GM12891 (cell line): ENCODE data around the gene AP3S2.

ENCODE experiments used
- DNase-seq: peaks from one replicate; pipeline ENCODE4 v3.0.0; 2011; ENCODE audit warnings: low spot score; ENCODE audit not compliant: insufficient read length
- FAIRE-seq: peaks from 2 replicates; lab custom pipeline; 2011; peaks lifted over from hg19 to GRCh38; lab: Jason Lieb, UNC
- PAX5 ChIP-seq: IDR thresholded peaks from 2 replicates; pipeline ENCODE4 v1.6.1; 2011; ENCODE audit warnings: low read length, moderate library complexity, mild to moderate bottlenecking; ENCODE audit not compliant: insufficient read depth, severe bottlenecking
- POLR2AphosphoS5 ChIP-seq: IDR thresholded peaks from 2 replicates; pipeline ENCODE4 v1.6.1; 2011; ENCODE audit warnings: low read depth, low read length, control low read depth
- POU2F2 ChIP-seq: IDR thresholded peaks from 2 replicates; pipeline ENCODE4 v1.6.1; 2011; ENCODE audit warnings: low read depth, mild to moderate bottlenecking, control low read depth, low read length, moderate library complexity
- SPI1 ChIP-seq: IDR thresholded peaks from 2 replicates; pipeline ENCODE4 v1.6.1; 2011; ENCODE audit warnings: low read depth, low read length, control low read depth

AP3S2 gene

GRCh38 chr15:89780601-89781000, 113.2 kb downstream of the AP3S2 start:
- no peak for DNase-seq
- no peak for FAIRE-seq
- TF ChIP-seq PAX5 (no peak), POLR2AphosphoS5 (no peak), POU2F2 (no peak), SPI1 (no peak)
